HEK293T (cell line): Measurements from ENCODE around the gene DNAAF1.

ENCODE experiments used
- CTCF ChIA-PET: fragments of 350-600 bp; formaldehyde crosslinking; extraction: SDS; loops from one replicate; lab custom pipeline; 2021; ENCODE audit warnings: antibody characterized with exemption, inconsistent platforms; lab: Yijun Ruan, JAX
- POLR2A ChIA-PET: fragments of 350-600 bp; formaldehyde crosslinking; extraction: SDS; loops from one replicate; lab custom pipeline; 2020; ENCODE audit warnings: antibody characterized with exemption, inconsistent platforms; lab: Yijun Ruan, JAX
- DNase-seq: peaks from one replicate; pipeline ENCODE4 v3.0.0; 2012; ENCODE audit warnings: mixed read lengths; ENCODE audit errors: extremely low spot score
- ARNT ChIP-seq: fragments of 450-650 bp; IDR thresholded peaks from 2 replicates; pipeline ENCODE4 v1.6.1; 2017; ENCODE audit warnings: mild to moderate bottlenecking
- BHLHE40 ChIP-seq: fragments of 450-650 bp; IDR thresholded peaks from 2 replicates; pipeline ENCODE4 v1.6.1; 2016; ENCODE audit warnings: mild to moderate bottlenecking, moderate library complexity, borderline replicate concordance
- CTBP1 ChIP-seq: fragments of 450-650 bp; IDR thresholded peaks from 2 replicates; pipeline ENCODE4 v1.6.1; 2016; ENCODE audit warnings: borderline replicate concordance
- ELF4 ChIP-seq: fragments of 450-650 bp; IDR thresholded peaks from 2 replicates; pipeline ENCODE4 v1.6.1; 2017; ENCODE audit warnings: antibody characterized with exemption
- FOXA1 ChIP-seq: fragments of 450-650 bp; IDR thresholded peaks from 2 replicates; pipeline ENCODE4 v1.6.1; 2016; ENCODE audit warnings: mild to moderate bottlenecking
- FOXK2 ChIP-seq: fragments of 450-650 bp; IDR thresholded peaks from 2 replicates; pipeline ENCODE4 v1.6.1; 2016; ENCODE audit warnings: mild to moderate bottlenecking
- FOXM1 ChIP-seq: fragments of 450-650 bp; IDR thresholded peaks from 2 replicates; pipeline ENCODE4 v1.6.1; 2017; ENCODE audit warnings: mild to moderate bottlenecking, borderline replicate concordance
- HDGF ChIP-seq: fragments of 450-650 bp; IDR thresholded peaks from 2 replicates; pipeline ENCODE4 v1.6.1; 2017; ENCODE audit warnings: antibody characterized with exemption, borderline replicate concordance
- L3MBTL2 ChIP-seq: fragments of 450-650 bp; conservative IDR thresholded peaks from 2 replicates; pipeline ENCODE4 v1.6.1; 2016; ENCODE audit warnings: mild to moderate bottlenecking
- LEF1 ChIP-seq: fragments of 450-650 bp; IDR thresholded peaks from 2 replicates; pipeline ENCODE4 v1.6.1; 2017; ENCODE audit warnings: mild to moderate bottlenecking, borderline replicate concordance
- NFRKB ChIP-seq: fragments of 450-650 bp; IDR thresholded peaks from 2 replicates; pipeline ENCODE4 v1.6.1; 2016; ENCODE audit warnings: mild to moderate bottlenecking, moderate library complexity
- PKNOX1 ChIP-seq: fragments of 450-650 bp; IDR thresholded peaks from 2 replicates; pipeline ENCODE4 v1.6.1; 2016
- SP1 ChIP-seq: fragments of 450-650 bp; IDR thresholded peaks from 2 replicates; pipeline ENCODE4 v1.6.1; 2017
- SUZ12 ChIP-seq: fragments of 450-650 bp; IDR thresholded peaks from 2 replicates; pipeline ENCODE4 v1.6.1; 2016; ENCODE audit warnings: mild to moderate bottlenecking
- TARDBP ChIP-seq: fragments of 450-650 bp; IDR thresholded peaks from 2 replicates; pipeline ENCODE4 v1.6.1; 2016
- ZNF384 ChIP-seq: fragments of 450-650 bp; IDR thresholded peaks from 2 replicates; pipeline ENCODE4 v1.6.1; 2016

The DNAAF1 gene

GRCh38 chr16:84144859-84145639 is at the start of gene DNAAF1, which contains the start of gene HSDL1:
Gene DNAAF1 (plus strand): TSS chr16:84145308. CDS start chr16:84145441, 133 bp downstream.
Gene HSDL1 (minus strand): TSS chr16:84145177. CDS start chr16:84131321, 13,856 bp downstream.
- DNase-seq = peak; percentile 96
- ChIA-PET CTCF (interaction anchor here (0.6 to 1.3 kb wide), 3 partner anchors 11 to 42 kb away, joined by 3 to 5 read pairs (median 4); no protein-coding TSS in a partner anchor), POLR2A (interaction anchor here (0.7 to 2.6 kb wide), 3 partner anchors 28 to 61 kb away, joined by 3 to 15 read pairs (median 3); partner anchors contain the start of gene MBTPS1)
- TF ChIP-seq ARNT (no peak), FOXA1 (no peak), HDGF (no peak), FOXM1 (peak; percentile 41; the same call in 1 of the 2 replicates), SUZ12 (no peak), PKNOX1 (no peak), NFRKB (no peak), CTBP1 (no peak), ELF4 (no peak), L3MBTL2 (peak; percentile 38; the same call in 1 of the 2 replicates), BHLHE40 (no peak), LEF1 (no peak), FOXK2 (no peak)

GRCh38 chr16:84095466-84095865 is 49.6 kb upstream of the DNAAF1 start:
- DNase-seq = no peak
- CTCF ChIA-PET = no interaction called here
- TF ChIP-seq FOXA1 (no peak), SUZ12 (no peak), SP1 (no peak), BHLHE40 (no peak), ELF4 (no peak), HDGF (no peak), LEF1 (no peak), ZNF384 (no peak), FOXK2 (no peak), ARNT (no peak), CTBP1 (no peak), TARDBP (no peak), NFRKB (no peak), FOXM1 (no peak), L3MBTL2 (no peak), PKNOX1 (no peak)
- POLR2A ChIA-PET = no interaction called here

- TF ChIP-seq NFRKB (no peak), L3MBTL2 (no peak), FOXK2 (no peak), SUZ12 (no peak), SP1 (no peak), ELF4 (no peak), TARDBP (no peak), FOXM1 (no peak), ZNF384 (no peak), PKNOX1 (no peak), HDGF (no peak), ARNT (no peak), CTBP1 (no peak), FOXA1 (no peak), LEF1 (no peak)
- CTCF ChIA-PET = no interaction called here
- DNase-seq = no peak
- POLR2A ChIA-PET = interaction anchor here (1.5 kb wide), 1 partner anchor 20 kb away, joined by 4 read pairs; the partner anchor contains the start of gene MBTPS1
These were observed 48.6 kb upstream of the DNAAF1 start for GRCh38 chr16:84096447-84097005.

GRCh38 chr16:84098939-84099338 is 46.2 kb upstream of the DNAAF1 start:
- ChIA-PET POLR2A (no interaction called here), CTCF (no interaction called here)
- no peak for DNase-seq
- TF ChIP-seq FOXA1 (no peak), NFRKB (no peak), ZNF384 (no peak), SUZ12 (no peak), BHLHE40 (no peak), PKNOX1 (no peak), L3MBTL2 (no peak), ARNT (no peak), CTBP1 (no peak), FOXK2 (no peak)

- ChIA-PET POLR2A (interaction anchor here (0.8 kb wide), 1 partner anchor 13 kb away, joined by 3 read pairs; the partner anchor contains the start of gene MBTPS1), CTCF (interaction anchor here (0.7 kb wide), 1 partner anchor 14 kb away, joined by 3 read pairs; no protein-coding TSS in a partner anchor)
- no peak for DNase-seq
- TF ChIP-seq SUZ12 = no peak
- no peak for TF ChIP-seq TARDBP
- no peak for TF ChIP-seq ARNT
- no peak for TF ChIP-seq SP1
- no peak for TF ChIP-seq FOXA1
- TF ChIP-seq CTBP1 = no peak
- no peak for TF ChIP-seq NFRKB
- no peak for TF ChIP-seq ELF4
- TF ChIP-seq L3MBTL2 = no peak
- no peak for TF ChIP-seq BHLHE40
- TF ChIP-seq HDGF = no peak
- no peak for TF ChIP-seq ZNF384
- no peak for TF ChIP-seq LEF1
- TF ChIP-seq PKNOX1 = no peak
- no peak for TF ChIP-seq FOXM1
- no peak for TF ChIP-seq FOXK2
These were observed 41.4 kb upstream of the DNAAF1 start for GRCh38 chr16:84103678-84104077.
